WERI-Rb-1 (cell line): ENCODE data around the gene ITPK1.

Experiments used
- DNase-seq: peaks from one replicate; pipeline ENCODE4 v3.0.0-alpha.2; 2020
- H3K27ac ChIP-seq: fragments of 250-450 bp; sonication (Bioruptor Pico); 2 replicates; pipeline ENCODE4 v1.5.1; 2020; ENCODE audit warnings: mild to moderate bottlenecking, moderate library complexity
- H3K27me3 ChIP-seq: fragments of 250-450 bp; sonication (Bioruptor Pico); 2 replicates; pipeline ENCODE4 v1.5.1; 2021; ENCODE audit warnings: mild to moderate bottlenecking, low read depth, moderate library complexity; ENCODE audit not compliant: insufficient read depth, severe bottlenecking
- H3K36me3 ChIP-seq: fragments of 250-450 bp; sonication (Bioruptor Pico); 2 replicates; pipeline ENCODE4 v1.5.1; 2020; ENCODE audit warnings: mild to moderate bottlenecking, moderate library complexity
- H3K4me3 ChIP-seq: 2 replicates; pipeline ENCODE4 v1.5.1; 2011; ENCODE audit warnings: low read depth, mild to moderate bottlenecking, control low read depth, low read length
- H3K9me3 ChIP-seq: fragments of 250-450 bp; sonication (Bioruptor Pico); 2 replicates; pipeline ENCODE4 v1.5.1; 2021; ENCODE audit warnings: mild to moderate bottlenecking, moderate library complexity; ENCODE audit not compliant: severe bottlenecking
- TF ChIP-seq, protein P1 (sequence below): IDR thresholded peaks from 2 replicates; pipeline ENCODE4 v1.5.1; 2011; ENCODE audit warnings: low read depth, mild to moderate bottlenecking, control low read depth, inconsistent platforms, low read length

Gene ITPK1

DNA sequence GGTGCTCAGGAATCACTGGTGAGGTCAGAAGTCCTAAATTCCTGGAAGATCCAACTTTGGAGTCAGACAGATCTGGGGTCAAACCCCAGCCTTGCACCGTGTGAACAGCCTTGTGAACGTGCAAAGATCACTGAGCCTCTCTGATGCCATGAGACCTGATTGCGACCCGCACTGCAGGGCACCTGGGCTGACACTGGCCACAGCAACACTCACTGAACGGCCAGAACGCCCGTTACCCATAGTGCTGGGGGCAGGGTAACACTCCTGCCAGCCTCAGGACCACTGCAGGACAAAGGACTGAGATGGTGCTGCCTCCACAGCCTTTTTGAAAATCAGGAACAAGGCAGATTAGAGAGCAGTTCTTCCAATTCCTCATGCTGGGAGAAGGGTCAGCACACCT lies 164.5 kb downstream of the ITPK1 start:
- H3K27ac ChIP-seq, result no peak overlapping the region
- no peaks in the 10 kb centered on the region for H3K27me3 ChIP-seq
- no peaks in the 10 kb centered on the region for H3K9me3 ChIP-seq
- DNase-seq, result no peak
- H3K36me3 ChIP-seq, result no peaks in the 10 kb centered on the region; the same call in none of the 2 replicates
- no peak overlapping the region for H3K4me3 ChIP-seq
- TF ChIP-seq, protein P1, sequence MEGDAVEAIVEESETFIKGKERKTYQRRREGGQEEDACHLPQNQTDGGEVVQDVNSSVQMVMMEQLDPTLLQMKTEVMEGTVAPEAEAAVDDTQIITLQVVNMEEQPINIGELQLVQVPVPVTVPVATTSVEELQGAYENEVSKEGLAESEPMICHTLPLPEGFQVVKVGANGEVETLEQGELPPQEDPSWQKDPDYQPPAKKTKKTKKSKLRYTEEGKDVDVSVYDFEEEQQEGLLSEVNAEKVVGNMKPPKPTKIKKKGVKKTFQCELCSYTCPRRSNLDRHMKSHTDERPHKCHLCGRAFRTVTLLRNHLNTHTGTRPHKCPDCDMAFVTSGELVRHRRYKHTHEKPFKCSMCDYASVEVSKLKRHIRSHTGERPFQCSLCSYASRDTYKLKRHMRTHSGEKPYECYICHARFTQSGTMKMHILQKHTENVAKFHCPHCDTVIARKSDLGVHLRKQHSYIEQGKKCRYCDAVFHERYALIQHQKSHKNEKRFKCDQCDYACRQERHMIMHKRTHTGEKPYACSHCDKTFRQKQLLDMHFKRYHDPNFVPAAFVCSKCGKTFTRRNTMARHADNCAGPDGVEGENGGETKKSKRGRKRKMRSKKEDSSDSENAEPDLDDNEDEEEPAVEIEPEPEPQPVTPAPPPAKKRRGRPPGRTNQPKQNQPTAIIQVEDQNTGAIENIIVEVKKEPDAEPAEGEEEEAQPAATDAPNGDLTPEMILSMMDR, result no peak

- Histone ChIP-seq H3K27me3 (no peaks in the 10 kb centered on the region), H3K27ac (no peak overlapping the region), H3K9me3 (no peaks in the 10 kb centered on the region), H3K4me3 (no peak overlapping the region), H3K36me3 (peaks cover 4% of the 10 kb centered on the region)
- TF ChIP-seq, protein P1, result no peak
- DNase-seq, result peak; percentile 26
Measured at GRCh38 chr14:92950773-92951172, 165.0 kb downstream of the ITPK1 start.

DNA sequence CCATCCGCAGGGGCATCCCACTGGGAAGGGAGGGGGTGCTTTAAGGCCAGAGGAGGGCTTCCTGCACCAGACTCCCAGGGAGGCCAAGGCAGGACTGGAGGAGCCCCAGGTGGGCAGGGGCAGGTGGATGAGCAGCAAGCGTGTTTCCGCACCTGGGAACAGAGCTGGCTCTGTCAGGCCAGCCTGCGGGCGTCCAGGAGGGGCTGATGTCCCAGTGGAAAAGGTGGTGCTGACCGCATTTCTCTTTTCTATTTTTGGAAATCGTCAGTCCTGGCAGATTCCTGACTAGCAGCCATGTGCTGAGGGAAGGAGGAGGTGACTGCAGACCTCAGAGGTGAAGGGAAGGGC lies 165.6 kb downstream of the ITPK1 start:
- Histone ChIP-seq H3K4me3 (no peak overlapping the region), H3K36me3 (peaks cover 8% of the 10 kb centered on the region), H3K27me3 (no peaks in the 10 kb centered on the region), H3K27ac (no peak overlapping the region), H3K9me3 (no peaks in the 10 kb centered on the region)
- no peak for DNase-seq
- TF ChIP-seq, protein P1, result no peak

GRCh38 chr14:92949496-92950192 lies 166.1 kb downstream of the ITPK1 start:
- no peaks in the 10 kb centered on the region for H3K27me3 ChIP-seq
- H3K9me3 ChIP-seq, result no peaks in the 10 kb centered on the region
- H3K36me3 ChIP-seq, result peaks cover 8% of the 10 kb centered on the region
- DNase-seq, result no peak
- no peak overlapping the region for H3K4me3 ChIP-seq
- no peak overlapping the region for H3K27ac ChIP-seq
- TF ChIP-seq, protein P1, result no peak

DNA sequence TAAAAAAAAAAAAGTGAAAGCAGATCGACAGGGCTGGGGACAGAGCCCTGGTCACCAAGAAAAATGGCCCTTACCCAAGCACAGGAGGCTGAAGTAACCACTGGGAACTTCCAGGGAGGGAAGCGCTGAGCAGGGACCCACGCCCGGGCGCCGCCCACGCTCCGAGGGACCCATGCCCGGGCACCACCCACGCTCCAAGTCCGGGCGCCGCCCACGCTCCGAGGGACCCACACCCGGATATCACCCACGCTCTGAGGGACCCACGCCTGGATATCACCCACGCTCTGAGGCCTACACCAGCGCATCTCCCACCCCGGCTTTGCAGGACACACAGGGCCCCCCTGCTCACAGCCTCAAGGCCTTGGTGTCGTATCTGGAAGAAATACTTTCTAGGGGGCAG lies 167.1 kb downstream of the ITPK1 start:
- Histone ChIP-seq H3K27me3 (no peaks in the 10 kb centered on the region), H3K36me3 (peaks cover 8% of the 10 kb centered on the region)

More for the DNA sequence above, 167.1 kb downstream of the ITPK1 start:
- no peak for DNase-seq
- TF ChIP-seq, protein P1, result no peak
- H3K4me3 ChIP-seq, result no peak overlapping the region
- no peaks in the 10 kb centered on the region for H3K9me3 ChIP-seq
- no peak overlapping the region for H3K27ac ChIP-seq
